ENCODE data around the gene MPDU1. TPM values are rescaled to one million over a fixed set of nuclear protein-coding genes. Genes with fewer than 3 reads are reported as not detected.
A peak's percentile ranks its signal among the peaks of the same experiment; 100 is the strongest.

MPDU1 gene
- total RNA-seq, result 157 TPM

DNA sequence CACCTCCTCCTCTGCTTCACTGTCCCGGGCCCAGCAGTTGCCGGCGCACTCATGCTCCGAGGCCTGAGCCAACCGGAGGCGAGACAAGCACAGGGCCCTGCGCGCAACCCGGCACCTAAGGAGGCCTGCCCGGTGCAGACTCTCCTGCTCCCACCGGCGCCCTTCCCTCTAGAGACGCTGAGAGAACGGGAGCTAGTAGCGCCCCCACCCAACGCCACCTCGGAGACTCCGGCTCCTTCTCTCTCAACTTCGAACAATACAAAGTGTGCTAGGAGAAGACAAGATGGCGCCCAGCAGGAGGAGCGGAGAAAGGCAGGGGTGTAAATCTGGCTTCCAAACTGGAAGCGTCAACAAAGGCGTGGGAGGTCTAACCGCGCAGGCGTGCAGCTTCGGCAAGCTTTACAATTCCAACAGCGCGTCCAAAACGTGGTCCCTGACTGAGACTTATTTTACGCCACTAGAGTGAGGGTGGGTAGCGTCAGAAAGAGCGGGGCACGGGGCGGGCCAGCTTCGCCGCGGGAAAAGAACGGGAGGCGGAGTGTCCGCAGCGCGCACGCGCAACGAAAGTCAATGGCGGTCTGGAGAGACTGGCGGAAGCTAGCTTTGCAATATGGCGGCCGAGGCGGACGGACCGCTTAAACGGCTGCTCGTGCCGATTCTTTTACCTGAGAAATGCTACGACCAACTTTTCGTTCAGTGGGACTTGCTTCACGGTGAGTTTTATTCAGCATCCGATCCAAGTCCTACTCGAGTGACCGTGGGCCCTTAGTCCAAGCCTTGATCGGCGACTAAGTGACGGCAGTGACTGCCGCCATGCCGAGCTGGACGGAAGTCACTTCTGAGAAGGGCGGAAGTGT lies at the start of gene MPDU1:
Gene MPDU1 (plus strand): TSS at position 600 of the 857 bp plus-strand sequence. CDS start 11 bp downstream, at position 611.
- intact Hi-C loops (cut with DNase I), result loop anchor here (1.0 to 10.0 kb wide), 2 partner anchors 11 to 591 kb away; partner anchors contain the start of gene TMEM107
- Histone ChIP-seq H3K4me3 (peak within 1 kb of the TSS; percentile 59 to 65), H3K27me3 (no peaks in the 10 kb centered on the region), H3K4me1 (peaks cover 25 to 42% of the 10 kb centered on the region in 2 donors), H3K9me3 (no peaks in the 10 kb centered on the region), H3K36me3 (peaks cover 5% of the 10 kb centered on the region in 2 donors), H3K27ac (peak within 1 kb of the TSS; percentile 85 to 87)
- peak; percentile 79 to 98 for DNase-seq (ENCODE audit: low spot score in 2 of 2)
- TF ChIP-seq, protein P1, sequence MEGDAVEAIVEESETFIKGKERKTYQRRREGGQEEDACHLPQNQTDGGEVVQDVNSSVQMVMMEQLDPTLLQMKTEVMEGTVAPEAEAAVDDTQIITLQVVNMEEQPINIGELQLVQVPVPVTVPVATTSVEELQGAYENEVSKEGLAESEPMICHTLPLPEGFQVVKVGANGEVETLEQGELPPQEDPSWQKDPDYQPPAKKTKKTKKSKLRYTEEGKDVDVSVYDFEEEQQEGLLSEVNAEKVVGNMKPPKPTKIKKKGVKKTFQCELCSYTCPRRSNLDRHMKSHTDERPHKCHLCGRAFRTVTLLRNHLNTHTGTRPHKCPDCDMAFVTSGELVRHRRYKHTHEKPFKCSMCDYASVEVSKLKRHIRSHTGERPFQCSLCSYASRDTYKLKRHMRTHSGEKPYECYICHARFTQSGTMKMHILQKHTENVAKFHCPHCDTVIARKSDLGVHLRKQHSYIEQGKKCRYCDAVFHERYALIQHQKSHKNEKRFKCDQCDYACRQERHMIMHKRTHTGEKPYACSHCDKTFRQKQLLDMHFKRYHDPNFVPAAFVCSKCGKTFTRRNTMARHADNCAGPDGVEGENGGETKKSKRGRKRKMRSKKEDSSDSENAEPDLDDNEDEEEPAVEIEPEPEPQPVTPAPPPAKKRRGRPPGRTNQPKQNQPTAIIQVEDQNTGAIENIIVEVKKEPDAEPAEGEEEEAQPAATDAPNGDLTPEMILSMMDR (IDR thresholded peaks at IDR 0.05), result no peak

DNA sequence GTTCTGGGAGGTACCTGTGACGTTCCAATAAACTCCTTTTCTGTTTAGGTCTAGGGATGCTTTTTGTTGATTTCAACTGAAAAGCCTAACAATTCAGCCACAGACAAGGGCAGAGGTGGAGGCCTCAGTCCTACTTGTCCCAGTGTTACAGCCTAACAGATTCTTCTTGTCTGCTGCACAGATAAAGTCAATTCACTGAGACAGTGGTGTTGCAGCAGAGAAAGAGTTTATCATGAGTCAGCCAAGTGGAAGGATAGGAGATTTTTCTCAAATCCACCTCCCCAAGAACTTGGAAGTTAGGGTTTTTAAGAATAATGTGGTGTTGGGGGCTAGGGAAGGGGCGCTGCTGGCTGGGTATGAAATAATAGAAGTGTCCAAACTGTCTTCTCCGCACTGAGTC lies 45.6 kb upstream of the MPDU1 start:
- intact Hi-C loops (cut with DNase I), result no loop called here
- TF ChIP-seq, protein P1 (IDR thresholded peaks at IDR 0.05), result no peak
- no peaks in the 10 kb centered on the region for H3K4me1 ChIP-seq
- no peak overlapping the region for H3K4me3 ChIP-seq
- no peaks in the 10 kb centered on the region for H3K9me3 ChIP-seq
- no peak overlapping the region for H3K27ac ChIP-seq
- no peaks in the 10 kb centered on the region for H3K27me3 ChIP-seq
- DNase-seq (ENCODE audit: low spot score in 2 of 2), result no peak
- H3K36me3 ChIP-seq, result no peaks in the 10 kb centered on the region

DNA sequence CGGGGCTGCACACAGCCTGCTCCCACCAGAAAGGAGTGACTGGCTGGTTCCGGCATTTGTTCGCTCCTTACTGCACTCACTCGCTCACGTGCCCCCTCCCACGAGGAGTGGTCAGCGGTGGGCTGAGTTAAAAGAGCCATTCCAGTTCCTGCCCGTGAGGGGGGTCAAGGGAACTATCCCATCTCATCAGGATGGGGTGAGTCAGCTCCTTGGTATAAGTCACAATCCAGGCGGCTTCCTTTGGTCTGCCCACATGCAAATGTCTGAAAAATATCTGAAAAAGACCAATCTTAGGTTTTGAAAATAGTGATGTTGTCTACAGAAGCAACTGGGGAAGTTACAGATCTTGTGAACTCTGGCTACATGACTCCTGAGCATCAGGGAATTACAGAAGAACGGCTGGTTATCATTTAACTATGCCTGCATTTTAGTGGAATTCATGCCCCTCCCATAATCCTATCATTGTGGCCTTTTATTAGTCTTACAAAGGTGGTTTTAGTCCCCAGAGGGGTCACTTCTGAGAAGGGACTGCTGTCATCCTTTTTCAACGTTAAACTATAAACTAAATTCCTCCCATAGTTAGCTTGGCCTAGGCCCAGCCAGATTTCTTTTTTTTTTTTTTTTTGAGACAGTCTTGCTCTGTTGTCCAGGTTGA lies 44.6 kb upstream of the MPDU1 start:
- Histone ChIP-seq H3K4me1 (no peaks in the 10 kb centered on the region), H3K27me3 (no peaks in the 10 kb centered on the region), H3K36me3 (no peaks in the 10 kb centered on the region), H3K27ac (no peak overlapping the region), H3K9me3 (no peaks in the 10 kb centered on the region), H3K4me3 (no peak overlapping the region)
- DNase-seq (ENCODE audit: low spot score in 2 of 2), result no peak
- intact Hi-C loops (cut with DNase I), result no loop called here
- TF ChIP-seq, protein P1 (IDR thresholded peaks at IDR 0.05), result no peak

DNA sequence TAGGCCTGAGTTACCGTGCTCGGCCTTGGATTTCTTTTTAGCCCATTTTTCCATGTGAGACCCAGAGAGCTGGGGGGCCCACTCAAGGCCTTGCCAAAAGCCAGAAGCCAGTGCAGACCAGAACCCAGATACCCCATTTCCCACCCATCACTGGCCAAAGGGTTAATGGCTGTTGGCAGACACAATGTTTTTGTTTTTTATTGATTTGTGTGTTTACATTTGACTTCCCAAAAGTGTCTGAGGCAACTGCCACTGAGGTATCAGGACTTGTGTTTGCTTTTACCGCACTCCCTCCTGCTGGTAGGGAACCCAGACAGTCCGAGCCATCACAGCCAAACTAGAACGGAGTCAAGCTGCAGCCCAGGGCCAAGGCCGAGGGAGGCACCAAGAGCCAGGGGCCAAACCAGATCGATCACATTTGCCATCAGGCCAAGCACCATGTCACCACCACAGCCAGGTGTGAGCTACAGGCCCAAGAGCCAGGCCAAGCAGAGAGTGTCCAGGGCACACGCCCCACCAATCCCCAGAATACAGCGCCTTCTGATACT lies 42.5 kb upstream of the MPDU1 start:
- intact Hi-C loops (cut with DNase I), result no loop called here
- no peaks in the 10 kb centered on the region for H3K27me3 ChIP-seq
- TF ChIP-seq, protein P1 (IDR thresholded peaks at IDR 0.05), result no peak

DNA sequence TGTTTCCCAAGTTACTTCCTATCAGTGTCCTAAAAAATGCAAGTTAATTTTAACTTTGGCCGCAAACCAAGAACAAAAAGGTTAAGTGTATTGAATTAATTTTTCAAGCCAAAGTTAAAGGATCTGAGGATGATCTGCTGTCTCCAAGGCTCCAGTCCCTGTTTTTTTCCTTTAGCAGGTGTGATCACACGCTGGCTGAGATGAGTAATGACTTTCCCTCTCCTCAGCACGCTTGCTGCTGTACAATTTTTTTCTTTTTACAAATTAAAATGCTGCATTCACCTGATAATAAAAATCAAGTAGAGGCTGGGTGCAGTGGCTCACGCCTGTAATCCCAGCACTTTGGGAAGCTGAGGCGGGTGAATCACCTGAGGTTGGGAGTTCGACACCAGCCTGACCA lies 38.7 kb upstream of the MPDU1 start:
- no peak overlapping the region for H3K4me3 ChIP-seq
- intact Hi-C loops (cut with DNase I), result no loop called here
- peaks cover 0 to 8% of the 10 kb centered on the region in 2 donors for H3K4me1 ChIP-seq
- no peaks in the 10 kb centered on the region for H3K36me3 ChIP-seq
- no peak for DNase-seq (ENCODE audit: low spot score in 2 of 2)
- no peaks in the 10 kb centered on the region for H3K27me3 ChIP-seq
- TF ChIP-seq, protein P1 (IDR thresholded peaks at IDR 0.05), result no peak
- no peaks in the 10 kb centered on the region for H3K9me3 ChIP-seq
- H3K27ac ChIP-seq, result no peak overlapping the region

More for the DNA sequence above, 42.5 kb upstream of the MPDU1 start:
- H3K36me3 ChIP-seq, result no peaks in the 10 kb centered on the region
- H3K27ac ChIP-seq, result no peak overlapping the region
- no peak for DNase-seq (ENCODE audit: low spot score in 2 of 2)
- H3K9me3 ChIP-seq, result no peaks in the 10 kb centered on the region
- H3K4me3 ChIP-seq, result no peak overlapping the region
- H3K4me1 ChIP-seq, result no peaks in the 10 kb centered on the region
